Activated CD4-positive, alpha-beta T cell treated with anti-CD3 and anti-CD28 coated beads for 1 hour (primary cell): ENCODE measurements around the gene BBOF1.
A peak's percentile ranks its signal among the peaks of the same experiment; 100 is the strongest.
"Not testable (repeated sequence)": the region's sequence is repeated elsewhere in the genome, so short reads cannot be mapped to it uniquely, and the experiment has no call there.

ENCODE experiments used
- DNase-seq: peaks from one replicate; pipeline ENCODE4 v3.0.0-alpha.2; 2020

BBOF1 gene

GRCh38 chr14:74018586-74019407, at the start of gene BBOF1, which contains the start of gene ENTPD5:
TSS of gene BBOF1 (plus strand) at chr14:74019349. CDS start at chr14:74019479, 130 bp downstream.
TSS of gene ENTPD5 (minus strand) at chr14:74019288. CDS start at chr14:73988102, 31,186 bp downstream.
- DNase-seq, result peak; percentile 79

- no peak for DNase-seq
Observed at GRCh38 chr14:73973497-73973896, 45.7 kb upstream of the BBOF1 start.

- DNase-seq, result no peak
Observed at GRCh38 chr14:73976125-73976524, 43.0 kb upstream of the BBOF1 start.

- DNase-seq, result no peak
Observed at GRCh38 chr14:73977896-73978295, 41.3 kb upstream of the BBOF1 start.

GRCh38 chr14:73988065-73988464, 31.1 kb upstream of the BBOF1 start:
- DNase-seq, result no peak

- DNase-seq, result not testable (repeated sequence)
Observed at GRCh38 chr14:73988656-73989055, 30.5 kb upstream of the BBOF1 start.

- no peak for DNase-seq
Observed at GRCh38 chr14:73991092-73991491, 28.1 kb upstream of the BBOF1 start.

GRCh38 chr14:73994926-73995325, 24.2 kb upstream of the BBOF1 start:
- not testable (repeated sequence) for DNase-seq

GRCh38 chr14:73995977-73996378, 23.2 kb upstream of the BBOF1 start:
- no peak for DNase-seq

- DNase-seq, result no peak
Observed at GRCh38 chr14:73996731-73997107, 22.4 kb upstream of the BBOF1 start.

- DNase-seq, result no peak
Observed at GRCh38 chr14:73997108-73997943, 21.8 kb upstream of the BBOF1 start.

GRCh38 chr14:73997944-73998447, 21.2 kb upstream of the BBOF1 start:
- no peak for DNase-seq

- DNase-seq, result no peak
Observed at GRCh38 chr14:73998726-73999125, 20.4 kb upstream of the BBOF1 start.

- not testable (repeated sequence) for DNase-seq
Observed at GRCh38 chr14:74005664-74006063, 13.5 kb upstream of the BBOF1 start.

GRCh38 chr14:74008843-74009499, 10.2 kb upstream of the BBOF1 start:
- no peak for DNase-seq

- no peak for DNase-seq
Observed at GRCh38 chr14:74014299-74014698, 4.8 kb upstream of the BBOF1 start.

- no peak for DNase-seq
Observed at GRCh38 chr14:74015176-74015575, 4.0 kb upstream of the BBOF1 start.

GRCh38 chr14:74015963-74016362, 3.2 kb upstream of the BBOF1 start:
- no peak for DNase-seq

- no peak for DNase-seq
Observed at GRCh38 chr14:74018174-74018585, 969 bp upstream of the BBOF1 start.

- no peak for DNase-seq
Observed at GRCh38 chr14:74019408-74020137, 424 bp downstream of the BBOF1 start.

GRCh38 chr14:74022346-74022745, 3.2 kb downstream of the BBOF1 start:
- no peak for DNase-seq

- DNase-seq, result no peak
Observed at GRCh38 chr14:74029136-74029535, 10.0 kb downstream of the BBOF1 start.
